HUES64 (cell line): ENCODE data around the gene HIVEP2.

Source experiments
- H3K27ac ChIP-seq: 2 replicates; pipeline ENCODE4 v1.7.0; 2013; ENCODE audit warnings: low read depth, low read length, inconsistent platforms
- H3K27me3 ChIP-seq: 2 replicates; pipeline ENCODE4 v1.6.1; 2013; ENCODE audit warnings: mild to moderate bottlenecking, low read length; ENCODE audit not compliant: insufficient read depth
- H3K36me3 ChIP-seq: 2 replicates; pipeline ENCODE4 v1.6.1; 2013; ENCODE audit warnings: mild to moderate bottlenecking, low read length; ENCODE audit not compliant: insufficient read depth
- H3K4me1 ChIP-seq: 2 replicates; pipeline ENCODE4 v1.6.1; 2013; ENCODE audit warnings: mild to moderate bottlenecking, low read length, moderate library complexity; ENCODE audit not compliant: insufficient read depth
- H3K4me3 ChIP-seq: 2 replicates; pipeline ENCODE4 v1.5.1; 2013; ENCODE audit warnings: mild to moderate bottlenecking, low read length, moderate library complexity
- H3K9ac ChIP-seq: 2 replicates; pipeline ENCODE4 v1.6.1; 2013; ENCODE audit warnings: mild to moderate bottlenecking, low read depth, low read length
- H3K9me3 ChIP-seq: 2 replicates; pipeline ENCODE4 v1.6.1; 2013; ENCODE audit warnings: low read depth, low read length; ENCODE audit not compliant: insufficient read depth
- WGBS: fragments of 150-250, 120-280 bp; methylation state at CpG from one replicate; pipeline ENCODE4 v1.1.7; 2013; ENCODE audit warnings: missing lambda C conversion rate; 5-methylcytosine and 5-hydroxymethylcytosine counted together

The HIVEP2 gene

GRCh38 chr6:142944124-142945048 lies 590 bp downstream of the HIVEP2 start:
- H3K27ac ChIP-seq, result peak overlapping the region; percentile 88
- H3K9ac ChIP-seq, result peak overlapping the region; percentile 93
- H3K4me3 ChIP-seq, result peak overlapping the region; percentile 78
- no peaks in the 10 kb centered on the region for H3K9me3 ChIP-seq
- WGBS, result under 1% methylated on average over 52 of the region's 54 CpGs
- no peaks in the 10 kb centered on the region for H3K36me3 ChIP-seq
- H3K4me1 ChIP-seq, result peaks cover 23% of the 10 kb centered on the region
- H3K27me3 ChIP-seq, result peaks cover 9% of the 10 kb centered on the region; the same call in 1 of the 2 replicates

GRCh38 chr6:142943711-142944123 lies 1.3 kb downstream of the HIVEP2 start:
- Histone ChIP-seq H3K4me3 (peak overlapping the region; percentile 78), H3K27ac (no peak overlapping the region; the same call in 1 of the 2 replicates), H3K9ac (peak overlapping the region; percentile 56), H3K4me1 (peaks cover 23% of the 10 kb centered on the region), H3K9me3 (no peaks in the 10 kb centered on the region), H3K36me3 (no peaks in the 10 kb centered on the region), H3K27me3 (peaks cover 9% of the 10 kb centered on the region; the same call in 1 of the 2 replicates)
- WGBS, result 3% methylated on average over 8 of the region's 8 CpGs

GRCh38 chr6:142942805-142943227 lies 2.2 kb downstream of the HIVEP2 start:
- Histone ChIP-seq H3K9me3 (no peaks in the 10 kb centered on the region), H3K4me1 (peaks cover 16% of the 10 kb centered on the region), H3K9ac (no peak overlapping the region), H3K27ac (no peak overlapping the region), H3K27me3 (peaks cover 5% of the 10 kb centered on the region; the same call in 1 of the 2 replicates), H3K4me3 (no peak overlapping the region), H3K36me3 (no peaks in the 10 kb centered on the region)
- WGBS, result 93% methylated on average over 3 of the region's 3 CpGs

- Histone ChIP-seq H3K27me3 (0 out of 2 replicates have a peak, but pooled peaks cover 2% of the 10 kb centered on the region), H3K9ac (no peak overlapping the region), H3K4me3 (no peak overlapping the region), H3K27ac (no peak overlapping the region), H3K4me1 (peaks cover 16% of the 10 kb centered on the region), H3K9me3 (no peaks in the 10 kb centered on the region), H3K36me3 (no peaks in the 10 kb centered on the region)
- 91% methylated on average over 1 of the region's 1 CpG for WGBS
Measured at GRCh38 chr6:142942238-142942637, 2.7 kb downstream of the HIVEP2 start.

- peaks cover 16% of the 10 kb centered on the region for H3K4me1 ChIP-seq
- no peaks in the 10 kb centered on the region for H3K9me3 ChIP-seq
- H3K4me3 ChIP-seq, result no peak overlapping the region
- WGBS, result 92% methylated on average over 7 of the region's 7 CpGs
- H3K27ac ChIP-seq, result no peak overlapping the region
- no peak overlapping the region for H3K9ac ChIP-seq
- no peaks in the 10 kb centered on the region for H3K36me3 ChIP-seq
- 0 out of 2 replicates have a peak, but pooled peaks cover 2% of the 10 kb centered on the region for H3K27me3 ChIP-seq
Measured at GRCh38 chr6:142941018-142941417, 4.0 kb downstream of the HIVEP2 start.

GRCh38 chr6:142940487-142940886 lies 4.5 kb downstream of the HIVEP2 start:
- H3K27ac ChIP-seq, result no peak overlapping the region
- no peaks in the 10 kb centered on the region for H3K36me3 ChIP-seq
- 92% methylated on average over 3 of the region's 3 CpGs for WGBS
- no peak overlapping the region for H3K4me3 ChIP-seq
- no peak overlapping the region for H3K9ac ChIP-seq
- H3K4me1 ChIP-seq, result peaks cover 16% of the 10 kb centered on the region
- 0 out of 2 replicates have a peak, but pooled peaks cover 2% of the 10 kb centered on the region for H3K27me3 ChIP-seq
- no peaks in the 10 kb centered on the region for H3K9me3 ChIP-seq

- Histone ChIP-seq H3K4me3 (no peak overlapping the region), H3K27ac (no peak overlapping the region), H3K4me1 (peaks cover 10% of the 10 kb centered on the region), H3K9ac (no peak overlapping the region), H3K9me3 (no peaks in the 10 kb centered on the region), H3K36me3 (no peaks in the 10 kb centered on the region), H3K27me3 (0 out of 2 replicates have a peak, but pooled peaks cover 2% of the 10 kb centered on the region)
- WGBS, result 92% methylated on average over 4 of the region's 5 CpGs
Measured at GRCh38 chr6:142938510-142938909, 6.5 kb downstream of the HIVEP2 start.

GRCh38 chr6:142937986-142938385 lies 7.0 kb downstream of the HIVEP2 start:
- Histone ChIP-seq H3K4me3 (no peak overlapping the region), H3K9me3 (no peaks in the 10 kb centered on the region), H3K36me3 (no peaks in the 10 kb centered on the region), H3K27me3 (0 out of 2 replicates have a peak, but pooled peaks cover 1% of the 10 kb centered on the region), H3K9ac (no peak overlapping the region), H3K4me1 (peaks cover 6% of the 10 kb centered on the region), H3K27ac (no peak overlapping the region)
- WGBS, result 96% methylated on average over 5 of the region's 5 CpGs

- H3K4me3 ChIP-seq, result no peak overlapping the region
- H3K9ac ChIP-seq, result no peak overlapping the region
- WGBS, result 95% methylated on average over 21 of the region's 21 CpGs
- no peaks in the 10 kb centered on the region for H3K9me3 ChIP-seq
- no peaks in the 10 kb centered on the region for H3K36me3 ChIP-seq
- H3K27ac ChIP-seq, result no peak overlapping the region
- H3K27me3 ChIP-seq, result no peaks in the 10 kb centered on the region
- peaks cover 5% of the 10 kb centered on the region for H3K4me1 ChIP-seq
Measured at GRCh38 chr6:142935553-142936517, 9.1 kb downstream of the HIVEP2 start.

GRCh38 chr6:142934599-142934998 lies 10.4 kb downstream of the HIVEP2 start:
- H3K9ac ChIP-seq, result no peak overlapping the region
- H3K36me3 ChIP-seq, result no peaks in the 10 kb centered on the region
- H3K27ac ChIP-seq, result no peak overlapping the region
- no peaks in the 10 kb centered on the region for H3K4me1 ChIP-seq
- no peaks in the 10 kb centered on the region for H3K27me3 ChIP-seq
- no peak overlapping the region for H3K4me3 ChIP-seq
- 94% methylated on average over 2 of the region's 3 CpGs for WGBS
- no peaks in the 10 kb centered on the region for H3K9me3 ChIP-seq
